Measurements from ENCODE around the gene TIAM1. TPM values are rescaled to one million over a fixed set of nuclear protein-coding genes. Genes with fewer than 3 reads are reported as not detected.

The TIAM1 gene
- total RNA-seq, 1 experiment from 2014 or later: 22.5 TPM

GRCh38 chr21:31367801-31368200 lies 23.7 kb upstream of the TIAM1 start:
- Histone ChIP-seq H3F3A (ENCODE audit: insufficient read depth, low read depth) (peaks cover 15% of the 10 kb centered on the region; the same call in 1 of the 2 replicates), H4K20me1 (ENCODE audit: insufficient read depth) (no peaks in the 10 kb centered on the region), H3K9me2 (ENCODE audit: insufficient read depth) (no peaks in the 10 kb centered on the region), H2AFZ (no peak overlapping the region), H3K27me3 (ENCODE audit: insufficient read depth, low read depth) (no peaks in the 10 kb centered on the region), H3K4me1 (replicated peaks; ENCODE audit: insufficient read depth) (peaks cover 40% of the 10 kb centered on the region), H3K4me2 (no peak overlapping the region), H3K79me2 (ENCODE audit: low read depth) (0 out of 2 replicates have a peak, but pooled peaks cover 3% of the 10 kb centered on the region), H3K9me3 (ENCODE audit: insufficient read depth, low read depth) (no peaks in the 10 kb centered on the region), H3K36me3 (ENCODE audit: low read depth) (no peaks in the 10 kb centered on the region), H3K27ac (peak overlapping the region; percentile 92), H3K4me3 (no peak overlapping the region)
- ChIA-PET CTCF (no interaction called here), POLR2A (ENCODE audit: unreplicated experiment) (no interaction called here)
- no peak for DNase-seq
- BruUV-seq (replicated peaks): no TSS peak
- no peak for TF ChIP-seq EZH2 (IDR thresholded peaks at IDR 0.05; ENCODE audit: low read depth)
- TF ChIP-seq, protein P1, sequence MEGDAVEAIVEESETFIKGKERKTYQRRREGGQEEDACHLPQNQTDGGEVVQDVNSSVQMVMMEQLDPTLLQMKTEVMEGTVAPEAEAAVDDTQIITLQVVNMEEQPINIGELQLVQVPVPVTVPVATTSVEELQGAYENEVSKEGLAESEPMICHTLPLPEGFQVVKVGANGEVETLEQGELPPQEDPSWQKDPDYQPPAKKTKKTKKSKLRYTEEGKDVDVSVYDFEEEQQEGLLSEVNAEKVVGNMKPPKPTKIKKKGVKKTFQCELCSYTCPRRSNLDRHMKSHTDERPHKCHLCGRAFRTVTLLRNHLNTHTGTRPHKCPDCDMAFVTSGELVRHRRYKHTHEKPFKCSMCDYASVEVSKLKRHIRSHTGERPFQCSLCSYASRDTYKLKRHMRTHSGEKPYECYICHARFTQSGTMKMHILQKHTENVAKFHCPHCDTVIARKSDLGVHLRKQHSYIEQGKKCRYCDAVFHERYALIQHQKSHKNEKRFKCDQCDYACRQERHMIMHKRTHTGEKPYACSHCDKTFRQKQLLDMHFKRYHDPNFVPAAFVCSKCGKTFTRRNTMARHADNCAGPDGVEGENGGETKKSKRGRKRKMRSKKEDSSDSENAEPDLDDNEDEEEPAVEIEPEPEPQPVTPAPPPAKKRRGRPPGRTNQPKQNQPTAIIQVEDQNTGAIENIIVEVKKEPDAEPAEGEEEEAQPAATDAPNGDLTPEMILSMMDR (conservative IDR thresholded peaks at IDR 0.05): no peak
- intact Hi-C loops (cut with micrococcal nuclease; ENCODE audit: unreplicated experiment): no loop called here

GRCh38 chr21:31366825-31367224 lies 22.8 kb upstream of the TIAM1 start:
- TF ChIP-seq, protein P1 (conservative IDR thresholded peaks at IDR 0.05): no peak
- no peak for TF ChIP-seq EZH2 (IDR thresholded peaks at IDR 0.05; ENCODE audit: low read depth)
- Histone ChIP-seq H3K9me3 (ENCODE audit: insufficient read depth, low read depth) (no peaks in the 10 kb centered on the region), H3K79me2 (ENCODE audit: low read depth) (0 out of 2 replicates have a peak, but pooled peaks cover 3% of the 10 kb centered on the region), H3K27me3 (ENCODE audit: insufficient read depth, low read depth) (no peaks in the 10 kb centered on the region), H3K9me2 (ENCODE audit: insufficient read depth) (no peaks in the 10 kb centered on the region), H3K4me1 (replicated peaks; ENCODE audit: insufficient read depth) (peaks cover 32% of the 10 kb centered on the region), H3K27ac (peak overlapping the region; percentile 92), H3K4me3 (no peak overlapping the region), H3K36me3 (ENCODE audit: low read depth) (no peaks in the 10 kb centered on the region), H3F3A (ENCODE audit: insufficient read depth, low read depth) (peaks cover 15% of the 10 kb centered on the region; the same call in 1 of the 2 replicates), H4K20me1 (ENCODE audit: insufficient read depth) (no peaks in the 10 kb centered on the region), H3K4me2 (0 out of 2 replicates have a peak overlapping the region, but pooled peaks have one; percentile 21), H2AFZ (no peak overlapping the region)
- DNase-seq: peak; percentile 66 to 95
- intact Hi-C loops (cut with micrococcal nuclease; ENCODE audit: unreplicated experiment): loop anchor here (1.0 kb wide), 1 partner anchor 13 kb away; no protein-coding TSS in a partner anchor
- no TSS peak for BruUV-seq (replicated peaks)
- POLR2A ChIA-PET (ENCODE audit: unreplicated experiment): interaction anchor here (0.6 kb wide), 1 partner anchor 33 kb away, joined by 3 read pairs; no protein-coding TSS in a partner anchor
- CTCF ChIA-PET: no interaction called here

GRCh38 chr21:31364253-31364945 lies 20.3 kb upstream of the TIAM1 start:
- BruUV-seq (replicated peaks): no TSS peak
- Histone ChIP-seq H3K27me3 (ENCODE audit: insufficient read depth, low read depth) (no peaks in the 10 kb centered on the region), H3K79me2 (ENCODE audit: low read depth) (0 out of 2 replicates have a peak, but pooled peaks cover 3% of the 10 kb centered on the region), H4K20me1 (ENCODE audit: insufficient read depth) (no peaks in the 10 kb centered on the region), H3K9me3 (ENCODE audit: insufficient read depth, low read depth) (no peaks in the 10 kb centered on the region; the same call in 1 of the 2 replicates), H2AFZ (no peak overlapping the region), H3K4me3 (no peak overlapping the region), H3K4me1 (replicated peaks; ENCODE audit: insufficient read depth) (peaks cover 30% of the 10 kb centered on the region), H3K9me2 (ENCODE audit: insufficient read depth) (no peaks in the 10 kb centered on the region), H3K36me3 (ENCODE audit: low read depth) (no peaks in the 10 kb centered on the region), H3K4me2 (no peak overlapping the region), H3K27ac (0 out of 2 replicates have a peak overlapping the region, but pooled peaks have one; percentile 22), H3F3A (ENCODE audit: insufficient read depth, low read depth) (peaks cover 15% of the 10 kb centered on the region)
- no peak for DNase-seq
- intact Hi-C loops (cut with micrococcal nuclease; ENCODE audit: unreplicated experiment): no loop called here
- ChIA-PET CTCF (interaction anchor here (0.5 kb wide), 1 partner anchor 77 kb away, joined by 5 read pairs; no protein-coding TSS in a partner anchor), POLR2A (ENCODE audit: unreplicated experiment) (no interaction called here)
- TF ChIP-seq, protein P1 (conservative IDR thresholded peaks at IDR 0.05): no peak

All from PC-9 (cell line).